ENCODE measurements around the gene CDH4. TPM values are rescaled to one million over a fixed set of nuclear protein-coding genes. Genes with fewer than 3 reads are reported as not detected.

The CDH4 gene
- total RNA-seq, 1 experiment from 2014 or later: 3.9 TPM

DNA sequence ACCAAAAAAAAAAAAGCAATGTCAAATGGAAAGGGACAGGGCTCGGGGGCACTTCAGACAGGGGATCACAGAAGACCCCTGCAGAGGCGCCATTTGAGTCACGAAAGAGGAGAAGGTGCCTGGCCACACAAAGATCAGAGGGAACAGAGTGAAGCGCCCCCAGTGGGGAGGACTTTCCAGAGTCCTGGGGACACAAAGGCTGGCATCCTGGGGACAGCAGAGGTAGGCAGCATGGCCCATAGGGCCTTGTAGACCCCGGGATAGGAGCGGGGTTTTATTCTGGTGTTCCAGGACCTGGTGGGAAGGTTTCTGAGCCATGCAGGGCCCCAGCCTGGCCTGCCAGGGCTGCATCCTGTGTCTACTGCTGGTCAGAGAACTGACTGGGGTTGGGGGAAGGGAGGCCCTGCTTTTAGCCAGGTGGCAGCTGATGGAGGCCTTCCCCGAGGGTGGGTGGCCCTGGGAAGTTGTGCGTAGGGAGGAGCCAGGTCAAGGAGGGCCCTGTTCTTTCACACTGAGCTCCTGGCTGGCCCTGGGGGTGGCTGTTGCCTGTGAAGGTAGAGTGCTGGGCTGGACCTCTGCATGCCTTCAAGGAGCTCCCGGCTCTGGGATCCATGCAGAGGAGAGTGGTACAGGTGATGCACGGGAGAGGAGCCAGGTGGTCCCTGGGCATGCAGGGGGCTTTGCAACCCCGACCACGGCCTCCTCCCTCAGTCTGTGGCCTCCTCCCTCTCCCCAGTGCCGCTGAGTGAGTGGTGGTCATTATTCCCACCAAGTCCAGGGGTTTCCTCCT lies 117.9 kb downstream of the CDH4 start:
- Histone ChIP-seq H3K36me3 (replicated peaks; ENCODE audit: control insufficient read depth, insufficient read depth, low read length) (no peaks in the 10 kb centered on the region), H3K4me3 (ENCODE audit: insufficient read depth, low read depth, low read length) (no peak overlapping the region), H3K27me3 (ENCODE audit: control insufficient read depth, insufficient read depth, low read length) (no peaks in the 10 kb centered on the region)
- no peak for DNase-seq

DNA sequence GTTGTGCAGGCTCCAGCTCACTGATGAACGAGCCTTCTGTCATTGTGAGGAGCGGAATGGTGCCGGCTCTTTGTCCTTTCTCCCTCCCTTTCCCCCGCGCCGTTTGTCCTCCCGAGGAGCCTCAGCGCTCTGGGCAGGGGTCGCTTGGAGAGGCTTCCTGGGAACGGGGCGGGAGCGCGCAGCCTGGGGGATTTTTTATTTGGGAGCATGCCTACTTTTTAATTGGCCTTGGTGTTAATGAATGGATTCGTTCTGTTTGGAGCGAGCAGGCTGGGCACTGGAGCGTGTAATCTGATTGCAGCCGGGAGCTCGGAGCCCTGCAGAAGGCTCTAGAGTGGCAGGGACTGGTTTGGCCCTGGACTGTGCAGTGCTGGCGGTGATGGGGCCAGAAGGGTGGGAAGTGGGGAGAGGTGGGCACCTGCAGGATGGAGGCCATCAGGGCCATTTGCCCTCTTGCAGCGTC lies 118.8 kb downstream of the CDH4 start:
- no peaks in the 10 kb centered on the region for H3K36me3 ChIP-seq (replicated peaks; ENCODE audit: control insufficient read depth, insufficient read depth, low read length)

DNA sequence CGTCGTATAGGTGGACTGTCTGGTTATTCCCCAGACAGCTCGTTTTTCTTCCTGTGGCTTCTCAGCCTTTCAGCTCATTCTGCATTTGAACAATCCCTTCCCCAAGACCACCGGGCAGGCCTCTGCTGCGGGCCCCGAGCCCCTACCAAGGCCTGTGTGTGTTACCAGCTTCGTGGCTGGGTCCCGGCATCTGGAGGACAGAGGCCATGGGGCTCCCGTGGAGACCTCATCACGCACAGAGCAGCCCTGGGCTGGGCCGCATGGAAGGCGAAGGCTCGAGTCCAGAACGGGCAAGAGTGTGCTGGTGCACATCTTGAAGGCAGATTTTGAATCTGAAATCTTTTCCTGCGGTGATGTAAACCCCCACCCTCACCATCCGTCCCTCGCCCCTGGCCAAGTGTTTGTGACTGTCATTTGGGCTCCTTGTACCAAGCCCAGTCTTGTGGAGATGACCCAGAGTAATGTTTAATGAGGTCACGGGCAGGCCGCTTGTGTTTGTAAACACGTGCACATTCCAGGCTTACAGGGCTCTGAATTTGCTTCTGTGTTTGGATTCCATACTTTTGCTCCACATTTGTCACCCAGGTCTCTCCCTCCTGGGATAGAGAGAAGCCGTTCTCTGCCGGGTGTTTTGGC lies 119.6 kb downstream of the CDH4 start:
- no peak for DNase-seq
- Histone ChIP-seq H3K27me3 (ENCODE audit: control insufficient read depth, insufficient read depth, low read length) (no peaks in the 10 kb centered on the region), H3K36me3 (replicated peaks; ENCODE audit: control insufficient read depth, insufficient read depth, low read length) (no peaks in the 10 kb centered on the region), H3K4me3 (ENCODE audit: insufficient read depth, low read depth, low read length) (no peak overlapping the region)

More for the DNA sequence above, 118.8 kb downstream of the CDH4 start:
- no peak for DNase-seq
- Histone ChIP-seq H3K4me3 (ENCODE audit: insufficient read depth, low read depth, low read length) (no peak overlapping the region), H3K27me3 (ENCODE audit: control insufficient read depth, insufficient read depth, low read length) (no peaks in the 10 kb centered on the region)

DNA sequence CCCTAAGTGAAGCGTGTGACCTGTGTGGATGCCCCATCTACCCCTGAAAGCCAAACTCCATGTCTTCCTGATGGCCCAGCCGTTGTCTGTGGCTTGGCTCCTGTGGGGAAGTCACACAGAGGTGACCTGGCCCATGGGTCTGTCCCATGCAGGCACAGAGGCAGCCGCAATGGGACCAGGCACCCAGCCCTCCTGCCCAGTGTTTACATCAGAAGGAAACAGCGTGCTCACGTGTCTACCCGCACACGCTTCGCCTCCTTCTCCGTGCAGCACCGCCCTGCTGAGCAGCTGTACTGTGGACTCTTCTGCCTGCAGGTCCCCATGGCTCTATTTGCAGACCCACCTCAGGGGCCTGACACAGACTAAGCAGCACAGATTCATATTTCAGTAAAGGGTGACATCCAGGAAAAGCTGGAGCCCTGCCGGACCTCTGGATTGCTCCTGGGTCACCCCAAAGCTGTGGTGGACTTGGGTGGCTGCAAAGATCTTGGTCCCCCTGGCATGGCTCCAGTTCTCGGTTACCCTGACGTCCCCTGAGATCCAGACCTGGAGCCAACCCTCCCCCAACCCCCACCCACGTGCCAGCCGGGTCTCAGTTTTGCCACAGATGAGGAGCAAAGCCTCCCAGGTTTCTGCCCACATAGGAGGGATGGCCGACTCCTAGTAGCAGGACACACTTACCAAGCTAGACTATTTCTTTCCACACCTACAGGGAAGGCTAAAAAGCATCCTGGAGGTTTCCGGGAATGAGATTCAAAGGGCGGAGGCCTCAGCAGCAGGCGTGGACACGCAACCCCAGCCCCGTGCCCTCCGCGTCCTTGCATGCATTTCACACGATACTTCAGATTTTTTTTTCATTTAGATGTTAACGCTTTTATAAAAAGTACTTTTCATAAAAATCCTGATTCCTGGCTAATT lies 120.3 kb downstream of the CDH4 start:
- no peaks in the 10 kb centered on the region for H3K36me3 ChIP-seq (replicated peaks; ENCODE audit: control insufficient read depth, insufficient read depth, low read length)
- no peaks in the 10 kb centered on the region for H3K27me3 ChIP-seq (ENCODE audit: control insufficient read depth, insufficient read depth, low read length)
- H3K4me3 ChIP-seq (ENCODE audit: insufficient read depth, low read depth, low read length): no peak overlapping the region
- DNase-seq: no peak

DNA sequence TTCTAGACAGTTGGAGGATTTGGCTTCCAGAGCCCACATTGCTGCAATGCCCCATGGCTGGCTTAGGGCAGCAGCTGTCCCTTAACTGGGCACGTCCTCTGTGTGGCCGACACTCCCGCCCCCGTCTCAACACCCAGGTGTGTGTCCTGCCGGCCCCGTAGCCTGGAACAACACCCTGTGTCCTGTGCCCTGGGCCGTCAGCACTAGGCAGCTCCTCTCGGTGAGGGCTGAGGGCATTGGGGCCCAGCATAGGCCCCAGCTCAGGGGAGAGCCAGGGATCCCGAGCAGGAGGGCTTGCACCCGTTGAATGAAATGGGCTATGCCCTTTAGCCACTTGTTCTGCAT lies 121.0 kb downstream of the CDH4 start:
- Histone ChIP-seq H3K36me3 (replicated peaks; ENCODE audit: control insufficient read depth, insufficient read depth, low read length) (no peaks in the 10 kb centered on the region), H3K27me3 (ENCODE audit: control insufficient read depth, insufficient read depth, low read length) (no peaks in the 10 kb centered on the region), H3K4me3 (ENCODE audit: insufficient read depth, low read depth, low read length) (no peak overlapping the region)
- no peak for DNase-seq

DNA sequence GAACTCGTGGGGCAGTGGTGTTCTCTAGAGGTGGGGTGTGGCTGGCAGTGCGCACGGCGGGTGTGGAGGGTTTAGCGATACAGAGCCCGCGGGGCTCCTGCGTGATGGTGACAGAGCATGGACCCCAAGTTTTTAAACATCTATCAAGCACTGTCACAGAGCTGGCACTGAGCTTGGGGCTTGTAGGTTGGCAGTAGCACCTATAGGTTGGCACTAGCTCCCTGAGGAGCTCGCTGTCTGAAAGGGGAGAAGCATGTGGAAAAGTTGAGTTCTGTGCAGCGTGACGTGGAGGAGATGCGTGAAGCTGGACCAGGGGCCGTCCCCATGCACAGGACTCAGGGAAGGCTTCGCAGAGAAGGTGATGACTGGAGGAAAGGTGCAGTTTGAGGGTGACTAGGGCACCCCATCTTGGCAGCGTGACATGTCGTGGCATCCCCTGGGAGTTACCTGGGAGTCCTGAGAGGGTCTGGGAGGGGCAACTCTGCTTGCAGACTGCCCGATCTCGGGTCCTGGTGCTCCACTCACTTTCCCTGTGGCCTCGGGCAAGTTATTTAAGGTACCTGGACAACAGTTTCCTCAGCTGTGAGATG lies 122.0 kb downstream of the CDH4 start:
- Histone ChIP-seq H3K36me3 (replicated peaks; ENCODE audit: control insufficient read depth, insufficient read depth, low read length) (no peaks in the 10 kb centered on the region), H3K27me3 (ENCODE audit: control insufficient read depth, insufficient read depth, low read length) (no peaks in the 10 kb centered on the region), H3K4me3 (ENCODE audit: insufficient read depth, low read depth, low read length) (no peak overlapping the region)
- no peak for DNase-seq

DNA sequence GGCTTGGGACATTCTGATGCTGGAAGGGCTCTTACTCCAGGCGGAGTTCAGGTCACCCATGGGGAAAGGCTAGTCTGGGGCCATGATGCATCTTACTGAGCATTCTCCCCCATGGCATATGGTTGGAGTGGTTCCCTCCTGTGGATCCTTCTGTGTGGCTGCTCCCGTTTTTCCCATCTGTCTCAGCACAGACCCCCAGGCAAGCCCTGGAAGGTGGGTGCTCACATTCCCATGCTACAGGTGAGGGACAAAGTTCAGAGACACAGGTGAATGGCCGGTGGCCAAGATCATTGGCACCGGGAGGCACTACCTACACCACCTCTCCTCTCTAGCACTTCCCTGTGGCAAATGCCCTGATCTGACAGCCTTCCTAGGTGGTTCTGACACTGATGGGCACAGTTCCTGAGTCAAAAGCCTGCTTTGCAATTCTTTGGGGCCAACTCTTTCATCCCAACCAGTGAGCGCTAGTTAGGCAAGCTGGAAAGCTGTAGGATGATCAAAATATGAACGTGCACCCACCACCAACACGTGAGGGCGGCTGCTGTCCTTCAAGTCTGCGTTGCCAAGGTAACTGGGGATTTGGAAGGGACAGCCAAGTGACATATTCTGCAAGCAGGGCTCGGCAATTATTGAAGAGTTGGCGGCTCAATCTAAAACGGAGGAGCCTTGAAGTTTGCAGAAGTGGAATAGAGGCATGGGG lies 124.6 kb downstream of the CDH4 start:
- no peak for DNase-seq
- H3K36me3 ChIP-seq (replicated peaks; ENCODE audit: control insufficient read depth, insufficient read depth, low read length): no peaks in the 10 kb centered on the region
- H3K4me3 ChIP-seq (ENCODE audit: insufficient read depth, low read depth, low read length): no peak overlapping the region
- no peaks in the 10 kb centered on the region for H3K27me3 ChIP-seq (ENCODE audit: control insufficient read depth, insufficient read depth, low read length)

DNA sequence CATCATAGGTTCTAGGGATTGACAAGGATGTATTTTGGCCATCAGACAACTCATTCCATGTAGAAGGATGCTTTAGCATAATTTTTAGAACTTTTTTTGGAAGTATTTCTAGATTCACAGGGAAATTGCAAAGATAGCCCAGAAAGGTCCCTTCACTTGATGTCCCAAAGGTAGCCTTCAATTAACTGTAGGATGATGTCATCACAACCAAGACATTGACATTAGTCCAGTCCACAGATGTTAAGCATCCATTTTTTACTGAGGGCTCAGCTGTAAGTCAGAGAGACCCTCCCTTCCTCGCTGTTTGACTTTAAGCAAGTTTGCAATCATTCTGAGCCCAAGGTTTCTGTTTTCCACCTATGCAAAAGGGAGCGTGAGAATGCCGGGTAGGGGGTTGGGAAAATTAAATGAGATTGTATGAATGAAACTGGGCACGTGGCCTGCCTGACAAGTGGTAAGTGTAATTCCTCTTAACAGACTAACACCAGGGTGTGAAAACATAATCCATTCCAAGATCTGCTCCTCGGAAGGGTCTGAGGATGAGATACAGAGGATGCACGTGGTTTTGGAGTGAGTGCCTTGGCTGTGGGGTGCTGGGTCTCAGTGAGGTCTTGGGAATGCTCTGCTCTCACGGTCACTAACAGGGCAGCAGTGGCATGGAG lies 126.8 kb downstream of the CDH4 start:
- Histone ChIP-seq H3K36me3 (replicated peaks; ENCODE audit: control insufficient read depth, insufficient read depth, low read length) (no peaks in the 10 kb centered on the region), H3K4me3 (ENCODE audit: insufficient read depth, low read depth, low read length) (no peak overlapping the region), H3K27me3 (ENCODE audit: control insufficient read depth, insufficient read depth, low read length) (no peaks in the 10 kb centered on the region)
- no peak for DNase-seq

DNA sequence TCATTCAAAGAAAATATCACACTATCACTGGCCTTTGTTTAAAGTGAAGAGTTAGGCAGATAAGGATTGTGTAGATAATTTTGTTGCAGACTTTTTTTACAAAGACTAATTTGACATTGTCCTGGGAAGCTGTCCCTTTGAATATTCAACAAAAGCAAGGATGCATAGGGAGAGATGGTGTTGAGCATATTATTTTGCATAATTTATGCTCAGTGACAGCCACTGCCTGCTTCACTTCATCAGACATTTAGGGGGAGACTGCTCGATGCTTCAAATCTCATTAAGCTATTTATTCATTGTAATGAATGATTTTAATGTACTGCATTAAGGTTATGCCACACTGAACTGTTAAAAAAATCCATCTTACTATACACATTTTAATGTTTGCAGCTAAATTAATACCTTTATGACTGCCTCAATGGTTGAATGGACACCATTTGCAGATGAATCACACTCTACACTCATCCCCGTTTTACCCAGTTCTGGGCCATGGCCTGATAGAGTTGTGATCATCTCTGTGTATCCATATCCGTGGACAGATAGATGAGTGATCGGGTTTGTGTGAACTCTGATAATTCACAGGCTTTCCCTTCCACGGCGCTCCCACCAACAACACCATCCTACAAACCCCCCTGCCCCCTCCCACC lies 128.0 kb downstream of the CDH4 start:
- no peaks in the 10 kb centered on the region for H3K36me3 ChIP-seq (replicated peaks; ENCODE audit: control insufficient read depth, insufficient read depth, low read length)
- H3K4me3 ChIP-seq (ENCODE audit: insufficient read depth, low read depth, low read length): no peak overlapping the region
- H3K27me3 ChIP-seq (ENCODE audit: control insufficient read depth, insufficient read depth, low read length): no peaks in the 10 kb centered on the region
- no peak for DNase-seq

DNA sequence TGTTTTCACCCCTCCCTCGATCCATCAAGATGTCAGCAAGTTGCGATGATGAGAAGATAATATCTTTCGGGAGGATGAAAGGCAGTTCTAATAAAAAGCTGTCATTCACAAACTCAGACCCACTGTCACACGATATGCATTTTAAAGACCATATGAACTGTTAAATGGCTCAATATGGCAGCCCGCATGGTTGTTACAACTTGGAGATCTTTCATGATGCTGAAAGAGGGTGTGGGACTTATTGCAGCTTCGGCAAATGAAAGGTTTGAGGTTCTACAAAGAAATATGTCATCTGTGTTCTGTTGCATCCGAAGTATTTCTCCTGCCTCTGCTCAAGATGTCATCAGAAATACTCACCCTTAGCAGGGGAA lies 128.5 kb downstream of the CDH4 start:
- Histone ChIP-seq H3K4me3 (ENCODE audit: insufficient read depth, low read depth, low read length) (no peak overlapping the region), H3K36me3 (replicated peaks; ENCODE audit: control insufficient read depth, insufficient read depth, low read length) (no peaks in the 10 kb centered on the region), H3K27me3 (ENCODE audit: control insufficient read depth, insufficient read depth, low read length) (no peaks in the 10 kb centered on the region)
- no peak for DNase-seq

DNA sequence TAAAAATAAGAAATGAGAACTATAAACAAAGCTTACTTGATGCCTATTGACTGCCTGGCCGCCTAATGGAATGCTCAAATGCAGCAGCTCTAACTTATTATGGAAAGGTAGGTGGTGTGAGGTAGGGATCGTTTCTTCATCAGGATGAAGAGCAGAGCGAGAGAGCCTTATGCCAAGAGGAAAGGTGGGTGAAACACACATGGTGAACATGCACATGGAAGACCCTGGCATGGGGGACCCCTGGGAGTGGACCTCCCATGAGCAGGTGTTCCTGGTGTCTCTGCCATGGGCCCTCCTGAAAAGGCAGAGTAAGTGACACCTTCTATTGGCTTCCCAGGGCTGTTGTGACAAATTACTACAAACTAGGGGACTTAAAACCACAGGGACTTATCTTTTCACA lies 130.1 kb downstream of the CDH4 start:
- no peak for DNase-seq
- no peak overlapping the region for H3K4me3 ChIP-seq (ENCODE audit: insufficient read depth, low read depth, low read length)
- no peaks in the 10 kb centered on the region for H3K36me3 ChIP-seq (replicated peaks; ENCODE audit: control insufficient read depth, insufficient read depth, low read length)
- H3K27me3 ChIP-seq (ENCODE audit: control insufficient read depth, insufficient read depth, low read length): no peaks in the 10 kb centered on the region

DNA sequence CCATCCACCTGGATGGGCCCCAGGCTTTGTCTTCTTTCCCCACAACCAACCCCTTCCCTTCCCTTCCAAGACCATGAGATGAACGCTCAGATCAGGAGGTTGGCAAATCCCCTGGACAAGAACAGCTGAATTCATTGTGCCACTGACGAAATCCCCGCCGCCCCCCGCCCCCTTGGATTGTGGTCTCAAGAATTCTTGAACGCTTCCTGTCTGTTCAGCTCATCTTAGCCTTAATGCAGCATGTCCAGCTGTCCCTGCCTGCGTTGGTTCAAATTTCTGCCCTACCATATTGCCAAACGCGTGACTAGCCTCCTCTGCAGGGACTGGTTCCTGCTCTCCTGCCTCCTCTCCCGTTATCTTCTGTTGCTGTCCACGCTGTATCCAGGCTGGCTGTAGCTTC lies 133.2 kb downstream of the CDH4 start:
- DNase-seq: no peak
- Histone ChIP-seq H3K36me3 (replicated peaks; ENCODE audit: control insufficient read depth, insufficient read depth, low read length) (no peaks in the 10 kb centered on the region), H3K27me3 (ENCODE audit: control insufficient read depth, insufficient read depth, low read length) (no peaks in the 10 kb centered on the region), H3K4me3 (ENCODE audit: insufficient read depth, low read depth, low read length) (no peak overlapping the region)

DNA sequence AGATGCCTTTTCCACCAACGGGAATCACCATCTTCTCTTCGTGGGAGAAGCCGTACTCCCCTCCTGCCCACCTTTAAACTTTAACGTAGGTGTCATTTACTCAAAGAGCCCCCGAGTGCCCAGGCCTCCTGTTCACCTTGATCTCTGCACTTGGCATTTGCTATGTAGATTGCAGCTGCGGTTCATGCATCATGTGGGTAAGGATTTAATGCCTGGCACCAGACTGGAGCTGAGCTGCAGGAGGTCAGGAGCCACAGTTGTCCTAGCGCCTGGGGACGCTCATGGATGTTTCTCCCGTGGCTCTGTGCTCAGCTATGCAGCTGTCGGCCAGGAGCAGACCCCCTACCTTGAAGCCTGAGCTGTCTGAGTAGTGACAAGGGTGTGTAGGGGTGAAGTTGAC lies 133.7 kb downstream of the CDH4 start:
- Histone ChIP-seq H3K4me3 (ENCODE audit: insufficient read depth, low read depth, low read length) (no peak overlapping the region), H3K27me3 (ENCODE audit: control insufficient read depth, insufficient read depth, low read length) (no peaks in the 10 kb centered on the region), H3K36me3 (replicated peaks; ENCODE audit: control insufficient read depth, insufficient read depth, low read length) (no peaks in the 10 kb centered on the region)
- no peak for DNase-seq
